GM18519 (cell line): ENCODE data around the gene CCDC187.
"Not testable (repeated sequence)": the region's sequence is repeated elsewhere in the genome, so short reads cannot be mapped to it uniquely, and the experiment has no call there.

Experiments
- ATAC-seq: cut with Tn5 transposase; IDR thresholded peaks from one replicate; pipeline ENCODE4 v1.9.1; 2021; ENCODE audit warnings: mild to moderate bottlenecking, moderate library complexity; ENCODE audit not compliant: unreplicated experiment, low FRiP score

Gene CCDC187

DNA sequence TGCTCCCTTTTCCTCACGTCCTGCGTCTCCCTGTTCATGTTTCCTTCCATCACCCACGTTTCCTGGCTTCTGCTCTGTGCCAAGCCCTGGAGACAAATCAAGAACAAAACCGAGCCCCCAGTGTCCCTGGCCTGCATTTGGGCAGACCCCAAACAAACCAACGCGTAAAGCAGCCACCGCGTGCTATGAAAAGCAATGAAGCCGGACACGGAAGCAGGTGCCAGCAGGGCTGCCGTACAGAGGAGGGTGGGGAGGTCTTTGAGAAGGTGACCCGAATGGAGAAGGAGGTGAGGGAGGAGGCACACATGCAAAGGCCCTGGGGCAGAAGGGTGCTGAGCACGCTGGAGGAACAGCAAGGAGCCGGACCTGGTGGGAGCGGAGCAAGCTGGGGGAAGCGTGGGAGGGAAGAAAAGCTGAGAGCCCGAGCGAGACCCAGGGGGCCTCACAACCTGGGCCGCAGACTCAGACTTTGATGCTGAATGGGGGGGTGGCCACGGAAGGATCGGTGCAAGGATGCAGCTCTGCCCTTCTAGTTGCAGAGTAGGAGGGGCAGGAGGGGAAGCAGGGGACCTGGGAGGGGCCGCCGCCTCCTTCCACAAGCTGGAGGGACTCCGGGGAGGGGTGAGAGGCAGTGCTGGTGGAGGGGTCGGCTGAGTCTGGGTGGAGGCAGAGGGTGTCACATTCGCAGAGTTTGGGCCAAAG, 56.9 kb downstream of the CCDC187 start:
- no peak for ATAC-seq

DNA sequence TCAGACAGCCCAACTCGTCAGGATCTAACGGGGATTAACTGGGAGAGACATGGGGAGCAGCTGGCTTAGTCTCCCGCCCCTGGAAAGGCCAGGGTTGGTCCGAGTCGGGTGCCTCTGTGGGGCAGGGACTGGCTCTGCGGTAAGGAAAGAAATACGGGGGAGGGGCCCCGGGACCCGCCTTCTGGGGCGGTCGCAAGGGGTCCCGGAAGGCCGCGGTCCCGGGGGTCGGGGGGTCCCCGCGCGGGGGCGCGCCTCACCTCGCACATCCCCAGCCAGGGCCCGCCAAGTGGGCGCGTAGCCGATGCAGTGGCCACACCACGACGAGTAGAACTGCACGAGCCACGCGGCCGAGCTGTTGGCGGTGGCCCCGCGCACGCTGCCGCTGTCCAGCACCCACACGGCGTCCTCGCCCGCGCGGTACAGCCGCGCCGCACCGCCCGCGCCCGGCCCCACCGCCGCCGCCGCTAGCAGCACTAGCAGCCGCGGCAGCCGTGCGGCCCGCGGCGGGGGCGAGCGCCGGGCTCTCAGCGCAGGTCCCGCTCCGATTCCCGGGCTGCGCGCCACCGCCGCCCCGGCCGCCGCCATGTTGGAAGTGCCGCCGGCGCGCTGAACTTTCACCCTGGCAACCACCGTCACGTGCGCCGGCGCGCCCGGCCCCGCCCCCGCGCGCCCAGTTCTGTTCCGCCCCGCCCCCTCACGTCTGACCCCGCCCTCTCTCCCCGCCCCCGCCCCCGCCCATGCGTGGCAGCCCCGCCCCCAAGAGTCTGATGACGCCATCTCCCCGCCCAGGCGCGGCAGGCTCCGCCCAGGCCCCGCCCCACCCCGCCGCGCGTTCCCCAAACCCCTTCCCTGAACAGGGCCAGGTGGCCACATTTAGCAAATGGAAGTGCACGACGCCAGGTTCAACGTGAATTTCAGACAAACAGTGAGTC, 58.4 kb downstream of the CCDC187 start, which contains the start of gene QSOX2:
Gene QSOX2, minus strand, starts transcription at position 594 of the 932 bp plus-strand sequence. Its CDS starts 9 bp downstream, at position 585.
- peak; percentile 51 for ATAC-seq

DNA sequence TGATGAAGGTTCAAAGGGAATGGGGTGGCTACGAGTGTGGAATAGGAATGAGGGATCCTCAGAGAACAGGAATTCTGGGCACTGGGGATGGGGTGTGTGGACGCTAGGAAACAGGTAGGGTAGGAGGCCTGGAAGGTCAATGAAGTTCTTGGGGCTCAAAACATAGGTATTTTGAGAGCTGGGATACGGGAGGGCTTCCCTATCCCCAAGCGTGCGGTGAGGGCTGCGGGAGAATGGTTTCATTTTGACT, 59.0 kb downstream of the CCDC187 start:
- ATAC-seq: no peak

DNA sequence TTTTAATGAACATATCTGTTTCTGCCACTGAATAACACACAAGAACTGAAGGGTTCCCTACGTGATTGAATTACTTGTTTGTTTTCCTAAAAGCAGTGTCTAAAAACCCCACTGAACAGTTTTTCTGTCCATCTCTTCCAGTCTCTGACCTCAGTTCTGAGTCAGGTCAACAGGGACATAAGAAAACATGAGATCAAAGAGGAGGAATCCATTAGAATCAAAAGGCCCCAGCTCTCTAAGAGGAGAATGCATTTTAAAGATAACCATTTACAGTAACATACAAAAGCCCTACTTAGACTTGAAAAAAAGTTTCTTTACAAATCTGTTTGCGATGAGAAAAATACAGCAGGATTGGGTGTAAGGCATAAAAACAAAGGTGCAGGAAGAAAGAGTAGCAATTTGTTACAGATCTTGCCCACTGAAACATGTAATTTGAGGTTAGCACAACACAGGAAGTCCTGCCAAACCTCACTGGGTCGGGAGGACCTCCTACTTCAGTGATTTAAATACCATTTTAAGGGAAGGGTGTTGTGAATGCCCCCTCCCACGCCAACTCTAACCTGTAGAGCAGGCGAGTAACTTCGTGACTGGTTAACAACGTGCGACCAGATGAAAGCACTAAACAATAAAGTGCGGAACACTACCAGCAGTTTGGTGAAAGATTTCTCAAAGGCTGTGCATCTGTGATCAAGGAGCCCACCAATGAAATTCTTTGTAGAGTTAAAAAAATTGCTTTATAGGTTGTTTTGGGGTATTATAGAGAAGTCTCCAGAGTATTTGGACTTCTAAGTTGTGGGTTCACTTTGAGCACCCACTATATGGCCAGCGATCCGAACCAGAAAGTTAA, 59.5 kb downstream of the CCDC187 start:
- ATAC-seq: no peak

DNA sequence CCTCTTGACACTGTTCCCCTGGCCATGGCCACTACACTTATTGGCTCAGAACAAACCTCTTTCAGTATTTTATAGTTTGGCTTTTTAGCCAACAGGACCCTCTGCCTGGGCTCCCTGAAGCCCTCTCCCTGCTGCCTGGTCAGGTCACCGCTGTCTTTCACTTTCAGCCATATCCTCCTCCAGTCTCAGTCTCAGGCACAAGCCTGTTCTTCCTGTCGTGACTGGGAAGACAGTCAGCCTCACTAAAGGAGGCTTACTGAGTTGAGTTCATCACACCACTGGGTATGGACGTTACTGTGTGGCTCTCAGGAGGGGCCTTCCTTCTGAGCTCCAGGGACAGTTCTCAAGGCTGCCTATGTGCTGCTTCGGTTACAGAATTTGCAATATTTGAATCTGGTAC, 60.3 kb downstream of the CCDC187 start:
- no peak for ATAC-seq

DNA sequence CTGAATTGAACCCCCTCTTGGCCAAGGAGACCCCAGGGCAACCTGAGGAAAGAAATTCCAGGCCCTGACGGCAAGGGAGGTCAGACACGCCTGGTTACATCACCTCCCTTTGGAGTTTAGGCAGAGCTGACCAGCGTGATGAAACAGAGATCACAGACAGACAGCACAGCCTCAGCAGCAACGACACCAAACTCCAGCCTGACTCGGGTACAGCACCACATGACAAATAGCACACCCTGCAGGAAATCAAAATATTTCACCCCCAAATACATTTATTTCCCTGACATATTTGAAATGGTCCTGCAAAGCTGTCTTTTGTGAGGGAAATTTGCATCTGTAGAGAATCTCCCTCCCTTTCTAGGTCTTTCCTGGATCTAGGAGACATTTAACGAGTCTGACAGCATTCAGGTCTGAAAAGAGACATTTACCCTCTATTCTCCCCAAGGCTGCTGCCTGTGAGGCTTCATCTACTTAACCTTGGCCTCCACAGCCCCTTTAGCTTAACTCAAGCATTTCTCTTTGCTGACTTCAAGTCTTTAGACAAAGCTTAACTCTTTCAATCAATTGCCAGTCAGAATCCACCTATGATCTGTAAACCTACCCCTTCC, 60.9 kb downstream of the CCDC187 start:
- ATAC-seq: no peak

DNA sequence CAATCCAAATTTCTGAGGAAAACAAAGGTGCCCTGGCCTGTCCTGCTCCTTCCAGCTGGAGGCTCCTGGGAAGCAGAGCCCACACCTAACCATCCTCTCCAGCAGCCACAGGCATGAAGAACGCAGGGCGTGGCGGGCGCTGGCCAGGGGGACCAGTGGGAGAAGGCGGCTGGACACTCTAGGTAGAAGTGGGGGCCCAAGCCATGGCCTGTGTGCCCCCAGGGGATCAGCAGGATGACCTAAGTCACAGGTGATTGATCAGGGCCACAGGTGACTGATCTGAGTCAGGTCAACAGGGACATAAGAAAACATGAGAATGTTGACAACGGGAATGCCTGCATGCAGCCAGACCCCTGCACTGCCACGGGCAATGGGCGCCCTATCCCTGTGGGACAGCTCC, 61.6 kb downstream of the CCDC187 start:
- no peak for ATAC-seq

DNA sequence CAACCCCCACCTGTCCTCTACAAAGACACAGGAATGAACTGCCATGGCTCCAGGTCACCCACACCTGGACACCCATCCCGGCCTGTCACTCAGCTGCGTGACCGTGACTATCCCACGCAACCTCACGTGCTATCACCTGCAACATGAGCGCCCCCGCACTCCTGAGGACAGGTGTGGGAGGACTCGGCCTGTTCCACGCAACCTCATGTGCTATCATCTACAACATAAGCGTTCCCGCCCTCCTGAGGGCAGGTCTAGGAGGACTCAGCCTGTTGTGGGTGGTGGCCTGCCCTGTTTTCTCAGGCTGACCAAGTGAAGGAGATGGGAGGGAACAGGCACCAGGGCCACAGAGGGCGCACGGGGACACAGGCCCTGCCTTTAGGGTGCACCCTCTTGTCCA, 62.4 kb downstream of the CCDC187 start:
- no peak for ATAC-seq

DNA sequence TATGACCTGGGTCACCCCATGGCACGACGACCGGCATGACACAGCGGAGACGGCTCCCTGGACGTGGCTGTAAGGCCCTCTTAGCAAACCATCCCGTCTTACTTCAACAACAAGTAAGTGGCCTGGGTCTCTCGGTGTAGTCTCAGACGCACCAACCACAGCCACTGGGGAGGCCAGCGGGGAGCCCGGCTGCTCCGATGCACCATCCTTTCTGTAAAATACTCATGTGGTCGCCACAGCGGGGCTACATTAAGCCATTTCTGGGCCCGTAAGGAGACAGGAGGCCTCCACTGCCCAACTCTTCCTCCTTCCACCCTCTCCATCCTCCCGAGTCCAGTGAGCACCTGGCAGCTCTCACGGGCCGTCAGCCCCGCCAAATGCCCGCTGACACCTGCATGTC, 63.0 kb downstream of the CCDC187 start:
- ATAC-seq: no peak

DNA sequence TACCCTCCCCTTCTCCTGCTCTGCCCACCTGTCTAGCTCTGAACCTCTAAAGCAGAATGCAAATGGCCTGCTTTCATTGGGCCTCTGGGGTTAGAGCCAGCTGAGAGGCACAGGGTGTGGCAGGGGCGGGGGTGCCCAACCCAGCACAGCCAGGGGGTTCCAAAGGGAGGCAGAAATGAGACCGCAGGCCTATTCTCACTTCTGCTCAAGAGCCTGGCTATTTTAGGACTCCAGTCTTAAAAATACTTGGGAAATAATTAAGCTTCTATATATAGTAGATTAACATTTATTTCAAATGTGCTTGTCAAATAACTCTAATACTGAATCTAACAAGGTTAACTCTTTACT, 63.9 kb downstream of the CCDC187 start:
- no peak for ATAC-seq

DNA sequence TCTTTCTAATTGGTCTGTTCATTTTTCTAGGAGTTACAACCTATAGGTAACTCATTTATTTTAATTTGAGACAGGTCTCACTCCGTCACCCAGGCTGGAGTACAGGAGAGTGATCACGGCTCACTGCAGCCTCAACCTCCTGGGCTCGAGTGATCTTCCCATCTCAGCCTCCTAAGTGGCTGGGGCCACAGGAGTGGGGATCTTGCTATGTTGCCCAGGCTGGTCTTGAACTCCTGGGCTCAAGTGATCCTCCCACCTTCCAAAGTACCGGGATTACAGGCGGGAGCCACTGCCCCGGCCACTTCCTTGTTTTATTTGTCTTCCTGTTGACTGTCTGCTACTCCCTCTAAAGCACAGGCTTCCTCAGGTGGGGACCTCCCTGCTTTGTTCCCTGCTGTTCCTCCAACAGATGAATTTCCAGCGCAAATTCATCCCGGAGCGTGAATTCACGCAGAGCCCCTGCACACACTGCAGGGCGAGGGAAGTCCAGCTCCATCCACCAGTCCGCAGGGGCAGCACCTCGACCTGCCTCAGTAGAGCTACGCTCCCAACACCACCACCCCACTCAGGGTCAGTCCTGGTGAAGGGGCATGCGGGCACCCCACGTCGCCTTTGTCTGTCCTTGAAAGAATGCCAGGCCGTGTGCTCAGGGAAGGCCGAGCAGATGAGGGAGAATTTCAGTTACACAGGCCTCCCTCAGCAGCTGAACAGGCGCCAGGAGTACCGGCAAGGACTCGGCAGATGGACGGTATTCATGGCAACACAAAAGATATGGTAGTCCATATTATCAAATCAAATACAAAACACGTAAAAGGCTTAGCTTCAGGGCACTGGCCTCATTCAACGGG, 64.5 kb downstream of the CCDC187 start:
- no peak for ATAC-seq

DNA sequence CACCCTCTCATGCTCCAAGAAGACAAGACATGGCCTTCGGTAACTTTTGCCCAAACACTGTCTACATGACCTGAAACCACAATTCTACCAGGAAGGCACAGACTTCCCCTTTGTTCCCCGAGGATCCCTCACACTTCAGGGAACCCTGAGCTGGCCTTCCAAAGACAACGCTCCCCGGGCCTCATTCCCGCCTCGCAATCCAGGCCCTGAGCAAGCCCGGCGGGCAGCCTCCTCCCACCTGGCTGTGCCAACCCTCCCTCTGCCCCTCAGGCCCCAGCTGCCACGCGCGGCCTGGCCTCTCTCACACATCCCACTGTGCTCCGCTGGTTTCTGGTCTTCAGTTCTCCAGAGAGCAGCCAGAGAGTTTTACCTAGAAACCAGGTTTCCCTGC, 65.6 kb downstream of the CCDC187 start:
- ATAC-seq: no peak

DNA sequence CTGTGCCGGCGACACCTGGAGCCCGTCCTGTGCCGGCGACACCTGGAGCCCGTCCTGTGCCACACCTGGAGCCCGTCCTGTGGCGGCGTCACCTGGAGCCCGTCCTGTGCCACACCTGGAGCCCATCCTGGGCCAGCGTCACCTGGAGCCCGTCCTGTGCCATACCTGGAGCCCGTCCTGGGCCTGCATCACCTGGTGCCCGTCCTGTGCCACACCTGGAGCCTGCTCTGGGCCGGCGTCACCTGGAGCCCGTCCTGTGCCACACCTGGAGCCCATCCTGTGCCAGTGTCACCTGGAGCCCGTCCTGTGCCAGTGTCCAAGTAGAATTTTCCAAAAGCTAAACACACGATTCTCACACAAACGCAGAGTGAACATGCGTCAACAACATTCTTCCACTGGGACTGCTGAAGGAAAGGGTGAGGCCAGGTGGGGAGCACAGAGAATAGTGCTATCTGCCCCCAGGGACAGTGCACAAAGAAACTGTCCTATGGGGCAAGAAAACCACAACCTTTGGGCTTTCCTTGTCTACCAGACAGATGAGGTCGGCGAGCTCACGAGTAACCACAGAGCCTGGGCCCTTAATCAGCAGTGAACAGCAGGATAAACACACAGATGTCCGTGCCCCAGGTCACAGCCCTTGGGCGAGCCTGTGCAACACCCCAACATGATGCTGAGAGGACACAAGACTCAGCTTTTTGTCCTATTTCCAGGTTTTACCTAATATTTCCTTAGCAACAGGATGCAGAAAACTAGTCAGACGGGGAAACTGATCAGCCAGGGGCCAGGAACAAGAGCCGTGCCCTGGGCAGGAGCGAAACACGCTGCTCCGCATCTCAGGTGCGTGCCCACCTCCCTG, 66.2 kb downstream of the CCDC187 start:
- ATAC-seq: no peak

DNA sequence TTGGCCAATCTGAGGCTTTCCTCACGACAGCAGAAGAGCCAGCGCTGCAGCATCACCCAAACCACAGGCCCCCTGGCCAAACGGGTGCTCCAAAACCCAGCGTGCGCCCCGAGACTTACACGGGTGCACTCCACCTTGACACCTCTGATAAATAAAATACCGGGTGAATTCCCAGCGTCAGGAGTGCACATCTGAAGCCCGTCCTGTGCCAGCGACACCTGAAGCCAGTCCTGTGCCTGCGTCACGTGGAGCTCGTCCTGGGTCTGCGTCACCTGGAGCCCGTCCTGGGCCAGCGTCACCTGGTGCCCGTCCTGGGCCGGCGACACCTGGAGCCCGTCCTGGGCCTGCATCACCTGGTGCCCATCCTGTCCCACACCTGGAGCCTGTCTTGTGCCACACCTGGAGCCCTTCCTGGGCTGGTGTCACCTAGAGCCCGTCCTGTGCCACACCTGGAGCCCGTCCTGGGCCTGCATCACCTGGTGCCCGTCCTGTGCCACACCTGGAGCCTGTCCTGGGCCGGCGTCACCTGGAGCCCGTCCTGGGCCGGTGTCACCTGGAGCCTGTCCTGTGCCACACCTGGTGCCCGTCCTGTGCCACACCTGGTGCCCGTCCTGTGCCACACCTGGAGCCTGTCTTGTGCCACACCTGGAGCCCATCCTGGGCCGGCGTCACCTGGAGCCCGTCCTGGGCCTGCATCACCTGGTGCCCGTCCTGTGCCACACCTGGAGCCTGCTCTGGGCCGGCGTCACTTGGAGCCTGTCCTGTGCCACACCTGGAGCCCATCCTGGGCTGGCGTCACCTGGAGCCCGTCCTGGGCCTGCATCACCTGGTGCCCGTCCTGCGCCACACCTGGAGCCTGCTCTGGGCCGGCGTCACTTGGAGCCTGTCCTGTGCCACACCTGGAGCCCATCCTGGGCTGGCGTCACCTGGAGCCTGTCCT, 67.2 kb downstream of the CCDC187 start:
- not testable (repeated sequence) for ATAC-seq

DNA sequence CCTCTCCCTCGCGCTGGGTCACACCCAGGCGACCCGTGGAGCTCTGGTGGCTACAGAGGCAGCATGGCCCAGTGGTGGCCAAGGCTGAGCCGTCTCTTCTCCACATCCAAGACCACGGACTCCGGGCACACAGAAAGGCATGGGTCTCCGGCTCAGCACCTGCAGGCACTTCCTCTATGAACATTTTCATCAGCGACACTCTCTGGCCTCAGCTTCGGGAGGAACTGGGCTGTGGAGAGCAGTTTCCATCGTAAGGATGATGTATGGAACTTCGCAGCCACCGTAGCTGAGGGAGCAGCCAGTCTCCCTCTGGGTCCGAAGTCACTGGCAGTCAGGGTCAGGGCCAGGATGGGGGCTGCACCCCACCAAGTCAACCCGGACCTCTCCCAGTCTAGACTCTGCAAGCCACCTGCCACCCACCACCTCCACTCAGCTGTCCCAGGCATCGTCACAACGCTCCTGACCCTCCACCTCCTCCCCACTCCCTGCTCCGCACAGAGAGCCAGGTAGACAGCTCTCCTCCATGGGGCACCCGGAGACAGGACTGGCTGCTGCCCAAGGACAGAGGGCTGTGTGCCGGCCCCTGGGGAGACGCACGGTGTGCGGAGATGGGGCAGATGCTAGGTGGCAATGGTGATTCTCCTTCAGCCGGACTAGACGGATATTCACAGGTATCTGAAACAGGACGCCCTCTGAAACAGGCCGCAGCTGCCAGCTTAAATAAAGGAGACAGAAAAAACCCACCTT, 68.0 kb downstream of the CCDC187 start:
- no peak for ATAC-seq

DNA sequence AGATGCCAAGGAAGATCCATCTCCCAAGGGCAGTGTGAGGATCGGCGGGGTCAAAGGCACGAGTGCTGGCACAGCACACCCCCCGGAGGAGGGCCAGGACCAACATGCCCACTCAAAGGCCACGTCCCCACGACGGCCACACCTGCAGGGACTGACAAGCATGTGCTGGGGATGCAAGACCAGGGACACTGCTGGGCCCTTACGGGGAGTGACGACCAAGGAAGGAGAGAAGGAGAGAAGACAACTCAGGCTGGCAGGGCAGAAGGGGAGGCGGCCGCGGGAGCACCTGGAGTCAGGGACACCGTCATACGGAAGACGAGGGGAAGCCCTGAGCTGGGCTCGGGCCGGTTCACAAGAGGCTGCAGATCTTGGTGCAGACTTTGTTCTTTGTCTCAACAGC, 68.7 kb downstream of the CCDC187 start:
- no peak for ATAC-seq

DNA sequence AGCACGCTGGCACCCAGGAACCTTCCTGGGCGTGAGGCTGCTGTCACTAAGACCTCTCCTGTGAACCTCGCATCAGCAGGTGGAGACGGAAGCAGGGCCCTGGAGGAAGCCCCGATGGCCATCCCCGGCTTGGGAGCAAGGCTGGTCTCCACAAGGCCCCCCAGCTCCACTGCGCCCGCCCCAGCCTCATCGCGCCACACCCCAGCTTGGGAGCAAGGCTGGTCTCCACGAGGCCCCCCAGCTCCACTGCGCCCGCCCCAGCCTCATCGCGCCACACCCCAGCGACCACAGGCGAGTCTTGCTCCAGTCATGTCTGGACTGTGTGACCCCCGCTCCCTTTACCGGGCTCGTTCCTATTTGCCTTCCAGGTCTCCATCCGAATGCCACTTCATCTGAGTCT, 69.3 kb downstream of the CCDC187 start:
- ATAC-seq: no peak
